ENCODE data around the gene ASCC2.

ASCC2 gene

GRCh38 chr22:29740216-29740615 lies 97.9 kb downstream of the ASCC2 start:
- H3K9me3 Mint-ChIP-seq = no peaks in the 10 kb centered on the region
- no peak overlapping the region for H3K27ac Mint-ChIP-seq
- H3K4me3 Mint-ChIP-seq = no peak overlapping the region

GRCh38 chr22:29739346-29739875 lies 98.7 kb downstream of the ASCC2 start:
- ATAC-seq (replicated peaks) (no peak), DNase-seq (no peak)
- Mint-ChIP-seq H3K27me3 (no peaks in the 10 kb centered on the region), H3K27ac (no peak overlapping the region), H3K9me3 (no peaks in the 10 kb centered on the region), H3K4me3 (no peak overlapping the region), H3K4me1 (peaks cover 6% of the 10 kb centered on the region in 2 donors), H3K36me3 (peaks cover 29 to 59% of the 10 kb centered on the region in 2 donors)

More at GRCh38 chr22:29740216-29740615, 97.9 kb downstream of the ASCC2 start:
- DNase-seq = no peak
- Mint-ChIP-seq H3K4me1 (peaks cover 0 to 3% of the 10 kb centered on the region in 2 donors), H3K27me3 (no peaks in the 10 kb centered on the region), H3K36me3 (peaks cover 27 to 60% of the 10 kb centered on the region in 2 donors)
- no peak for ATAC-seq (replicated peaks)

Measured in stimulated activated naive B cell treated with anti-CD40 and anti-IgM and Interleukin-4, amounts not matched to agents 10 μg/mL and 1 μg/mL and 100 μg/mL, for 72 hours (primary cell).